BLaER1 treated with 17β-estradiol and CSF1 and Interleukin-3, amounts not matched to agents 10 nM and 100 nM (cell line): Measurements from ENCODE around the gene DDX28.
"Not testable (repeated sequence)": the region's sequence is repeated elsewhere in the genome, so short reads cannot be mapped to it uniquely, and the experiment has no call there.

Experiments used
- H3K27ac ChIP-seq, 11 experiments: shearing (Covaris generic); formaldehyde crosslinking; 2 replicates each; pipeline ENCODE4 v1.8.1; 2022
- H3K27me3 ChIP-seq, 11 experiments: shearing (Covaris generic); formaldehyde crosslinking; 2 replicates each; pipeline ENCODE4 v1.8.1; 2022
- H3K36me3 ChIP-seq, 11 experiments: shearing (Covaris generic); formaldehyde crosslinking; 2 replicates each; pipeline ENCODE4 v1.8.1; 2022
- H3K4me1 ChIP-seq, 10 experiments: shearing (Covaris generic); formaldehyde crosslinking; 2 replicates each; pipeline ENCODE4 v1.8.1; 2022
- H3K4me2 ChIP-seq, 11 experiments: shearing (Covaris generic); formaldehyde crosslinking; 2 replicates each; pipeline ENCODE4 v1.8.1; 2022
- H3K4me3 ChIP-seq, 10 experiments: shearing (Covaris generic); formaldehyde crosslinking; 2 replicates each; pipeline ENCODE4 v1.8.1; 2022
- H3K9ac ChIP-seq, 11 experiments: shearing (Covaris generic); formaldehyde crosslinking; 2 replicates each; pipeline ENCODE4 v1.8.1; 2022
- H3K9me3 ChIP-seq, 11 experiments: shearing (Covaris generic); formaldehyde crosslinking; replicated peaks in 1 of 11; 2 replicates each; pipeline ENCODE4 v1.8.1; 2022
- H4K20me1 ChIP-seq, 11 experiments: shearing (Covaris generic); formaldehyde crosslinking; 2 replicates each; pipeline ENCODE4 v1.8.1; 2022
- Cebpa-rat ChIP-seq, 11 experiments: shearing (Covaris generic); IDR thresholded peaks; 2 replicates each; pipeline ENCODE4 v1.8.1; 2022

DDX28 gene

DNA sequence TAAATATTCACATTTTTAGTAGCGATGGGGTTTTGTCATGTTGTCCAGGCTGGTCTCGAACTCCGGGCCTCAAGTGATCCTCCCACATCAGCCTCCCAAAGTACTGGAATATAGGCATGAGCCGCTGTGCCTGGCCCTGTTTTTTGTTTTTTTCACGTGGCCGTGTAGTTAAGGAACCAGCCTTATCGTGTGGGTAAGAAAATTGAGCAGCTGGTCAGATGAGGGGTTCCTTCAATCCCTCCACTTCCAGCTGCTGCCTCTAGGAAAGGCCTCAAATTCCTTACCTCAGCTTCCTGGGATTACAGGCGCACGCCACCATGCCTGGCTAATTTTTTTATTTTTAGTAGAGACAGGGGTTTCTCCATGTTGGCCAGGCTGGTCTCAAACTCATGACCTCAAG is 17.8 kb downstream of the DDX28 start:
- H3K27me3 ChIP-seq, result no peaks in the 10 kb centered on the region
- H3K9me3 ChIP-seq, result no peaks in the 10 kb centered on the region
- H4K20me1 ChIP-seq, result no peaks in the 10 kb centered on the region
- H3K4me3 ChIP-seq, result no peak overlapping the region
- peaks cover 5 to 76% (median 17%) of the 10 kb centered on the region in 10 experiments for H3K4me1 ChIP-seq
- peak overlapping the region in 5 of 11 experiments; percentile 23 to 80 (median 49); a peak in 10 of 22 replicates for H3K4me2 ChIP-seq
- no peaks in the 10 kb centered on the region for H3K36me3 ChIP-seq
- H3K27ac ChIP-seq, result peak overlapping the region in 8 of 11 experiments; percentile 9 to 90 (median 63); a peak in 12 of 22 replicates
- TF ChIP-seq Cebpa-rat (IDR thresholded peaks at IDR 0.05), result no peak
- H3K9ac ChIP-seq, result peak overlapping the region in 5 of 11 experiments; percentile 50 to 79 (median 67); a peak in 11 of 22 replicates

DNA sequence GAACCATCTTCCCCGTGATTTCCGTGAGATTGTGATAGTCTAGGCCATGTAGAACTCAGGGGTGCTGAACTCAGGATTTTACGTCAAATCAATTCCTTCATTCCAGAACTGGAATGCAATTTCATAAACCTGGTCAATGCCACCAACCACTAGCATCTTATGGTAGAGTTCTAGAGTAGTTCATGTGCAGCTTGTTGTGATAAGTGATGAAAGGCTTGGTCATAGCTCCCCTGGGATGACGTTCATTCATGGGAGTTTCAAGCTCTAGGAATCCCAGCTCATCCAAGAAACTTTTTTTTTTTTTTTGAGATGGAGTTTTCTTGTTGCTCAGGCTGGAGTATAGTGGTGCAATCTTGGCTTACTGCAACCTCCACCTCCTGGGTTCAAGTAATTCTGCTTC is 20.0 kb downstream of the DDX28 start:
- Histone ChIP-seq H3K4me3 (no peak overlapping the region), H3K36me3 (no peaks in the 10 kb centered on the region), H4K20me1 (no peaks in the 10 kb centered on the region), H3K9ac (no peak overlapping the region), H3K4me2 (no peak overlapping the region), H3K27ac (no peak overlapping the region), H3K4me1 (peaks cover 26 to 82% (median 39%) of the 10 kb centered on the region in 10 experiments), H3K9me3 (peaks cover 0 to 8% (median 6%) of the 10 kb centered on the region in 11 experiments; a peak in 14 of 22 replicates), H3K27me3 (no peaks in the 10 kb centered on the region)
- TF ChIP-seq Cebpa-rat (IDR thresholded peaks at IDR 0.05), result no peak

DNA sequence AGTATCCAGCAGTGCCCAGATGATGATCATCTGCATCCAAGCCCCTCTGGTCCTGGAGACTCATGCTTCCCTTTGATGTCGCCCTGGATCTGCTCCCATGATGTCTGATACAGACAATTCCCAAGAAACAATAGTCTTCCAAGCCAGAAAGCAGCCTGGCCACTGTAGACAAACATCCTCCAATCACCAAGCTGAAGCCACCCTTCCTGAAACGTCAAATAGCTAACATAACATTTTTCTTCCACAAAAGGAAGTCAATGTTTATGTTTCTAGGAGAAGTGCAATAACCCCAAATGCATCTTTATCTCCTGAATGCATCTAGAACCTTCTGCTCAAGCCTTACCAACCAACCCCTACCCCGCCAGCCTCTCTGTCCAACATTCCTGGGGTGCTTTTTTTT is 22.6 kb downstream of the DDX28 start:
- no peaks in the 10 kb centered on the region for H3K27me3 ChIP-seq
- peaks cover 26 to 82% (median 37%) of the 10 kb centered on the region in 10 experiments for H3K4me1 ChIP-seq
- H3K27ac ChIP-seq, result peak overlapping the region in 8 of 11 experiments; percentile 65 to 87 (median 80); a peak in 14 of 22 replicates
- peak overlapping the region; percentile 48 to 92 (median 77) for H3K4me2 ChIP-seq
- peak overlapping the region in 4 of 11 experiments; percentile 67 to 79 (median 71); a peak in 5 of 22 replicates for H3K9ac ChIP-seq
- no peak for TF ChIP-seq Cebpa-rat (IDR thresholded peaks at IDR 0.05)
- peak overlapping the region in 1 of 10 experiments; percentile 46; a peak in 2 of 20 replicates for H3K4me3 ChIP-seq
- H4K20me1 ChIP-seq, result no peaks in the 10 kb centered on the region
- peaks cover 0 to 12% (median 9%) of the 10 kb centered on the region in 11 experiments; a peak in 14 of 22 replicates for H3K9me3 ChIP-seq
- H3K36me3 ChIP-seq, result no peaks in the 10 kb centered on the region

DNA sequence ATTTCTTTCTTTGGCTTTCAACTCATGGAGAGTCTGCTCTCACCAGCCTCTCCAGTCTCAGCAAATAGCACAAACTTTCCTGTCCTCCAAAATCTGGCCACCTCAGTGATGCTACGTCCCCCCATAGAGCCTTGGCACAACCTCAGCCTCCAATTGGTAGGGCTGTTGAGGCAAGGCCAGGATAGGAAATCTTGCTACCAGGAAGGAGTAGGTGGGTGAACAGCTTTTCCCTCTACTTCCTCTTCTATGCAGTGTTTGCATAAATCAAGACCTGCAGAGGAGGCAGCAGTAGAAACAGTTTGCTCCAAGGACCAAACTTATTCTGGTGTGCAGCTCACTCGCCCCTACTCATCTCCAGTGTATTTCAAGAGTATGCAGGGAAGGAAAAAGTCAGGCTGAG is 23.0 kb downstream of the DDX28 start:
- peak overlapping the region; percentile 48 to 92 (median 77) for H3K4me2 ChIP-seq
- no peaks in the 10 kb centered on the region for H4K20me1 ChIP-seq
- peak overlapping the region in 7 of 11 experiments; percentile 18 to 79 (median 69); a peak in 11 of 22 replicates for H3K9ac ChIP-seq
- TF ChIP-seq Cebpa-rat (IDR thresholded peaks at IDR 0.05), result no peak
- H3K36me3 ChIP-seq, result no peaks in the 10 kb centered on the region
- H3K4me1 ChIP-seq, result peaks cover 26 to 82% (median 39%) of the 10 kb centered on the region in 10 experiments
- H3K9me3 ChIP-seq, result peaks cover 0 to 12% (median 9%) of the 10 kb centered on the region in 11 experiments; a peak in 14 of 22 replicates
- peak overlapping the region in 10 of 11 experiments; percentile 41 to 87 (median 80); a peak in 19 of 22 replicates for H3K27ac ChIP-seq
- no peaks in the 10 kb centered on the region for H3K27me3 ChIP-seq
- H3K4me3 ChIP-seq, result peak overlapping the region in 2 of 10 experiments; percentile 46 to 47; a peak in 2 of 20 replicates

DNA sequence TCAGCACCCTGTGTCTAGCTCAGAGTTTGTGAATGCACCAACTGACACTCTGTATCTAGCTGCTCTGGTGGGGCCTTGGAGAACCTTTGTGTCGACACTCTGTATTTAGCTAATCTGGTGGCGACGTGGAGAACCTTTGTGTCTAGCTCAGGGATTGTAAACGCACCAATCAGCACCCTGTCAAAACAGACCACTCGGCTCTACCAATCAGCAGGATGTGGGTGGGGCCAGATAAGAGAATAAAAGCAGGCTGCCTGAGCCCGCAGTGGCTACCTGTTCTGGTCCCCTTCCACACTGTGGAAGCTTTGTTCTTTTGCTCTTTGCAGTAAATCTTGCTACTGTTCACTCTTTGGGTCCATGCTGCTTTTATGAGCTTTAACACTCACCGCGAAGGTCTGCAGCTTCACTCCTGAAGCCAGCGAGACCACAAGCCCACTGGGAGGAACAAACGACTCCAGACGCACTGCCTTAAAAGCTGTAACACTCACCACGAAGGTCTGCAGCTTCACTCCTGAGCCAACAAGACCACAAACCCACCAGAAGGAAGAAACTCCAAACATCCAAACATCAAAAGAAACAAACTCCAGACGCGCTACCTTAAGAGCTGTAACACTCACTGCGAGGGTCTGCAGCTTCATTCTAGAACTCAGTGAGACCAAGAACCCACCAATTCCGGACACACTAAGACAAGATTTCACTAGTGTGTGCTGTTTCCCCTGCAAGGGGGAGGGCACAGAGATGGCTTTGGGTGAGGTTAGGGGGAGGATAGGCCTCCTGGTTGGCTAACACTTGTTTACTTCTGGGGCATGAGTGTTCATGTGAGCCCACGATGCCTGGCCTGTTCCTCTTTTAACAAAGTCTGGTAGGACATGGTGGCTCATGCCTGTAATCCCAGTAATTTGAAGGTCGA is 24.0 kb downstream of the DDX28 start, which contains the start of gene DPEP2:
Gene DPEP2 (minus strand): TSS at position 706 of the 910 bp plus-strand sequence. CDS start 6,272 bp downstream, outside the sequence.
- Histone ChIP-seq H3K4me3 (peak within 1 kb of the TSS in 7 of 10 experiments; percentile 1 to 48 (median 46); a peak in 12 of 20 replicates), H3K9ac (peak within 1 kb of the TSS; percentile 3 to 79 (median 67); a peak in 17 of 22 replicates), H3K4me1 (peaks cover 31 to 84% (median 47%) of the 10 kb centered on the region in 10 experiments), H3K9me3 (peaks cover 0 to 12% (median 9%) of the 10 kb centered on the region in 11 experiments; a peak in 14 of 22 replicates), H3K4me2 (peak within 1 kb of the TSS; percentile 48 to 92 (median 77)), H3K27ac (peak within 1 kb of the TSS; percentile 25 to 87 (median 79); a peak in 19 of 22 replicates)
- H3K27me3 ChIP-seq, H4K20me1 ChIP-seq, H3K36me3 ChIP-seq: not testable (repeated sequence)

DNA sequence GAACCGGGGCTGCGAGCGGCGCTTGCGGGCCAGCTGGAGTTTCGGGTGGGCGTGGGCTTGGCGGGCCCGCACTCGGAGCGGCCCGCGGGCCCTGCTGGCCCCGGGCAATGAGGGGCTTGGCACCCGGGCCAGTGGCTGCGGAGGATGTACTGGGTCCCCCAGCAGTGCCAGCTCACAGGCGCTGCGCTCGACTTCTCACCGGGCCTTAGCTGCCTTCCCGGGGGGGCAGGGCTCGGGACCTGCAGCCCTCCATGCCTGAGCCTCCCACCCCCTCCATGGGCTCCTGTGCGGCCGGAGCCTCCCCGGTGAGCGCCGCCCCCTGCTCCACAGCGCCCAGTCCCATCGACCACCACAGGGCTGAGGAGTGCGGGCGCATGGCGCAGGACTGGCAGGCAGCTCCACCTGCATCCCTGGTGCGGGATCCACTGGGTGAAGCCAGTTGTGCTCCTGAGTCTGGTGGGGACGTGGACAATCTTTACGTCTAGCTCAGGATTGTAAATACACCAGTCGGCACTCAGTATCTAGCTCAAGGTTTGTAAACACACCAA is 24.7 kb downstream of the DDX28 start:
- H3K36me3 ChIP-seq, H3K27me3 ChIP-seq, H4K20me1 ChIP-seq: not testable (repeated sequence)
- H3K4me3 ChIP-seq, result peak overlapping the region in 4 of 10 experiments; percentile 31 to 46 (median 44); a peak in 7 of 20 replicates
- H3K4me2 ChIP-seq, result peak overlapping the region; percentile 48 to 92 (median 77); a peak in 21 of 22 replicates
- H3K9me3 ChIP-seq, result peaks cover 0 to 12% (median 9%) of the 10 kb centered on the region in 11 experiments; a peak in 14 of 22 replicates
- H3K27ac ChIP-seq, result peak overlapping the region in 9 of 11 experiments; percentile 65 to 87 (median 80); a peak in 16 of 22 replicates
- peaks cover 38 to 91% (median 55%) of the 10 kb centered on the region in 10 experiments for H3K4me1 ChIP-seq
- H3K9ac ChIP-seq, result peak overlapping the region in 2 of 11 experiments; percentile 67 to 79; a peak in 2 of 22 replicates

DNA sequence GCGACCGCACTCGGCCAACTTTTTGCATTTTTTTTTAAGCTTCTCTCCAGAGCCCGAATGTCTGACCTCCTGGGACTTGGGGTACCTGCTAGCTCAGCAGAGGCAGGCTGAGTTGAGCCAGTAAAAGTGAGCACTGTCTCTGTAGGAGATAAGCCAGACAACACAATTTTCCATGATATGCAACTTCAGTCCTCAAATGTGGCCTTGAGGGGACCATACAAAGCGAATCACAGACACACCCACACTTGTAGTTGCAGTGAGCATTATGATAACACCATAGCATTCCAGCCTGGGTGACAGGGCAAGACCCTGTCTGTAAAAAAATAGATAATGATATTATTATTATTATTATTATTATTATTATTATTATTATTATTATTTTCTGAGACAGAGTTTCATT is 26.4 kb downstream of the DDX28 start:
- Histone ChIP-seq H3K4me2 (peak overlapping the region in 2 of 11 experiments; percentile 73 to 88; a peak in 4 of 22 replicates), H3K4me3 (no peak overlapping the region), H3K27me3 (no peaks in the 10 kb centered on the region), H4K20me1 (peaks cover 0 to 13% (median 0%) of the 10 kb centered on the region in 11 experiments; a peak in 1 of 22 replicates), H3K9me3 (peaks cover 0 to 12% (median 9%) of the 10 kb centered on the region in 11 experiments; a peak in 14 of 22 replicates), H3K9ac (peak overlapping the region in 1 of 11 experiments; percentile 53; a peak in 1 of 22 replicates), H3K4me1 (peaks cover 53 to 95% (median 70%) of the 10 kb centered on the region in 10 experiments), H3K36me3 (peaks cover 0 to 5% (median 0%) of the 10 kb centered on the region in 11 experiments; a peak in 1 of 22 replicates), H3K27ac (peak overlapping the region in 3 of 11 experiments; percentile 30 to 86 (median 85); a peak in 5 of 22 replicates)
- TF ChIP-seq Cebpa-rat (IDR thresholded peaks at IDR 0.05), result no peak

DNA sequence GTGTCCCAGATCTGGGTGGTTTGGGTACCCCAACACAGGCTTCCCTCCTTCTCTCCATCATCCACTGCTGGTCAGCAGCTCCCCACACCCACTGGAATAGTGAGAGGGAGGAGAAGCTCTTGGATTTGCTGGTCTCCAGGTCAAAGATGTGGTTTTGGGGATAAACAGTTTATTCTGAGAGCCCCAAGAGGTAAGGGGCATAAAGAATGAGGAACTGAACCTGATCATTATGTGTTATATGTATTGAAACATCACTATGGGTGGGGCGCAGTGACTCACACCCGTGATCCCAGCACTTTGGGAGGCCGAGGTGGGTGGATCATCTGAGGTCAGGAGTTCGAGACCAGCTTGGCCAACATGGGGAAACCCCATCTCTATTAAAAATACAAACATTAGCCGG is 27.6 kb downstream of the DDX28 start:
- no peaks in the 10 kb centered on the region for H3K27me3 ChIP-seq
- H3K9me3 ChIP-seq, result peaks cover 0 to 12% (median 9%) of the 10 kb centered on the region in 11 experiments; a peak in 14 of 22 replicates
- H3K27ac ChIP-seq, result peak overlapping the region in 4 of 11 experiments; percentile 56 to 86 (median 83); a peak in 8 of 22 replicates
- no peak overlapping the region for H3K4me3 ChIP-seq
- H3K9ac ChIP-seq, result peak overlapping the region in 3 of 11 experiments; percentile 20 to 52 (median 49); a peak in 4 of 22 replicates
- peaks cover 50 to 82% (median 66%) of the 10 kb centered on the region in 10 experiments for H3K4me1 ChIP-seq
- TF ChIP-seq Cebpa-rat (IDR thresholded peaks at IDR 0.05), result no peak
- H3K36me3 ChIP-seq, result peaks cover 0 to 12% (median 0%) of the 10 kb centered on the region in 11 experiments; a peak in 2 of 22 replicates
- H4K20me1 ChIP-seq, result peaks cover 0 to 19% (median 0%) of the 10 kb centered on the region in 11 experiments; a peak in 1 of 22 replicates
- peak overlapping the region in 6 of 11 experiments; percentile 1 to 90 (median 78); a peak in 11 of 22 replicates for H3K4me2 ChIP-seq

DNA sequence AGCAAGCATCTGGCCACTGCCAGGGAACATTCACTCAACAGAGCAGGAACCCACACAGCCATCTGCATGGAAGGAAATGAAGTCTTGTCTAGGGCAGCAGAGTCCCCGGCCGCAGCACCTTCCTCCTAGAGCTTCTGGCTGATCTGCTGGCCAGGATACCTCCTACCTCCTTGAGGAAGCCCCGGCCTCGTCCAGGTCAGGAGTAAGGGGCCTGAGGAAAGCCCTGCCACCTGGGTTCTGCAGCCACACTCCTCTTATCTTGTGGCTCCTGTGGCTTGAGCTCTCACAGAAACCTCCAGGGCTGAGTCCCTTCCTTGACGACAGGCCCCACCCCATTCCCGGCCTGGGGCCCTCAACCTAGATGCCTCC is 29.0 kb downstream of the DDX28 start:
- peaks cover 0 to 12% (median 0%) of the 10 kb centered on the region in 11 experiments; a peak in 2 of 22 replicates for H3K36me3 ChIP-seq
- peaks cover 0 to 19% (median 0%) of the 10 kb centered on the region in 11 experiments; a peak in 1 of 22 replicates for H4K20me1 ChIP-seq
- not testable (repeated sequence) for H3K27me3 ChIP-seq
- peaks cover 0 to 12% (median 9%) of the 10 kb centered on the region in 11 experiments; a peak in 14 of 22 replicates for H3K9me3 ChIP-seq
- peaks cover 36 to 71% (median 53%) of the 10 kb centered on the region in 10 experiments for H3K4me1 ChIP-seq
- peak overlapping the region; percentile 51 to 77 (median 70) for H3K9ac ChIP-seq
- peak overlapping the region; percentile 59 to 86 (median 81); a peak in 21 of 22 replicates for H3K27ac ChIP-seq
- H3K4me3 ChIP-seq, result peak overlapping the region in 5 of 10 experiments; percentile 29 to 60 (median 42); a peak in 7 of 20 replicates
- peak overlapping the region; percentile 79 to 94 (median 87) for H3K4me2 ChIP-seq
